Muscle layer of duodenum (tissue), 2 donors: ENCODE data around the gene TNRC6C.
A peak's percentile ranks its signal among the peaks of the same experiment; 100 is the strongest.

Source experiments
- H3K27ac ChIP-seq: one replicate; pipeline ENCODE4 v1.7.0; 2013; ENCODE audit warnings: mild to moderate bottlenecking, low read length
- H3K27me3 ChIP-seq: one replicate; pipeline ENCODE4 v1.7.0; 2013; ENCODE audit warnings: low read depth, mild to moderate bottlenecking, control low read depth, low read length
- H3K36me3 ChIP-seq, 2 donors: one replicate each; pipeline ENCODE4 v1.7.0; 2013; ENCODE audit warnings: low read length in 2 of 2, control low read depth in 1 of 2, mild to moderate bottlenecking in 1 of 2; ENCODE audit not compliant: insufficient read depth in 2 of 2, control insufficient read depth in 1 of 2
- H3K4me1 ChIP-seq, 2 donors: one replicate each; pipeline ENCODE4 v1.7.0; 2013; ENCODE audit warnings: low read length in 2 of 2, mild to moderate bottlenecking in 2 of 2, control low read depth in 1 of 2, moderate library complexity in 1 of 2; ENCODE audit not compliant: insufficient read depth in 2 of 2, control insufficient read depth in 1 of 2
- H3K4me3 ChIP-seq, 2 donors: one replicate each; pipeline ENCODE4 v1.7.0; 2013; ENCODE audit warnings: low read length in 2 of 2, low read depth in 1 of 2, mild to moderate bottlenecking in 1 of 2
- H3K9me3 ChIP-seq, 2 donors: one replicate each; pipeline ENCODE4 v1.7.0; 2013; ENCODE audit warnings: low read length in 2 of 2, control low read depth in 1 of 2, mild to moderate bottlenecking in 1 of 2; ENCODE audit not compliant: control insufficient read depth in 1 of 2
- donor health status: healthy.

TNRC6C gene

GRCh38 chr17:78037280-78037679 lies 78.8 kb downstream of the TNRC6C start:
- Histone ChIP-seq H3K36me3 (peaks cover 6 to 8% of the 10 kb centered on the region in 2 donors), H3K4me1 (peaks cover 0 to 15% of the 10 kb centered on the region in 2 donors), H3K4me3 (no peak overlapping the region), H3K27ac (no peak overlapping the region), H3K27me3 (no peaks in the 10 kb centered on the region), H3K9me3 (no peaks in the 10 kb centered on the region)

GRCh38 chr17:78038748-78039288 lies 80.3 kb downstream of the TNRC6C start:
- no peaks in the 10 kb centered on the region for H3K27me3 ChIP-seq
- H3K9me3 ChIP-seq = no peaks in the 10 kb centered on the region
- H3K36me3 ChIP-seq = peaks cover 4 to 7% of the 10 kb centered on the region in 2 donors
- peaks cover 0 to 24% of the 10 kb centered on the region in 2 donors for H3K4me1 ChIP-seq
- no peak overlapping the region for H3K4me3 ChIP-seq
- H3K27ac ChIP-seq = no peak overlapping the region

GRCh38 chr17:78039581-78039980 lies 81.1 kb downstream of the TNRC6C start:
- no peak overlapping the region for H3K27ac ChIP-seq
- peaks cover 0 to 7% of the 10 kb centered on the region in 2 donors for H3K36me3 ChIP-seq
- H3K27me3 ChIP-seq = no peaks in the 10 kb centered on the region
- H3K4me3 ChIP-seq = no peak overlapping the region
- H3K9me3 ChIP-seq = no peaks in the 10 kb centered on the region
- peaks cover 0 to 24% of the 10 kb centered on the region in 2 donors for H3K4me1 ChIP-seq

GRCh38 chr17:78040440-78041385 lies 82.2 kb downstream of the TNRC6C start:
- peaks cover 0 to 24% of the 10 kb centered on the region in 2 donors for H3K4me1 ChIP-seq
- peak overlapping the region; percentile 43 to 75 for H3K4me3 ChIP-seq
- peaks cover 0 to 7% of the 10 kb centered on the region in 2 donors for H3K36me3 ChIP-seq
- no peaks in the 10 kb centered on the region for H3K27me3 ChIP-seq
- no peaks in the 10 kb centered on the region for H3K9me3 ChIP-seq
- peak overlapping the region; percentile 71 for H3K27ac ChIP-seq

GRCh38 chr17:78041386-78042179 lies 83.1 kb downstream of the TNRC6C start:
- no peaks in the 10 kb centered on the region for H3K27me3 ChIP-seq

GRCh38 chr17:78042542-78042941 lies 84.0 kb downstream of the TNRC6C start:
- no peaks in the 10 kb centered on the region for H3K27me3 ChIP-seq
- H3K9me3 ChIP-seq = no peaks in the 10 kb centered on the region
- H3K36me3 ChIP-seq = peaks cover 0 to 3% of the 10 kb centered on the region in 2 donors
- no peak overlapping the region for H3K27ac ChIP-seq
- peaks cover 0 to 24% of the 10 kb centered on the region in 2 donors for H3K4me1 ChIP-seq
- H3K4me3 ChIP-seq = no peak overlapping the region

More at GRCh38 chr17:78041386-78042179, 83.1 kb downstream of the TNRC6C start:
- Histone ChIP-seq H3K4me1 (peaks cover 0 to 24% of the 10 kb centered on the region in 2 donors), H3K4me3 (peak overlapping the region; percentile 43 to 75), H3K27ac (peak overlapping the region; percentile 71), H3K36me3 (peaks cover 0 to 7% of the 10 kb centered on the region in 2 donors), H3K9me3 (no peaks in the 10 kb centered on the region)

- Histone ChIP-seq H3K36me3 (peaks cover 0 to 3% of the 10 kb centered on the region in 2 donors), H3K4me1 (peaks cover 0 to 24% of the 10 kb centered on the region in 2 donors), H3K4me3 (no peak overlapping the region), H3K9me3 (no peaks in the 10 kb centered on the region), H3K27me3 (no peaks in the 10 kb centered on the region), H3K27ac (no peak overlapping the region)
These were observed 84.5 kb downstream of the TNRC6C start for GRCh38 chr17:78043031-78043430.

GRCh38 chr17:78044280-78044835 lies 85.9 kb downstream of the TNRC6C start:
- Histone ChIP-seq H3K4me3 (no peak overlapping the region), H3K9me3 (no peaks in the 10 kb centered on the region), H3K36me3 (peaks cover 8 to 9% of the 10 kb centered on the region in 2 donors), H3K27ac (no peak overlapping the region), H3K4me1 (peaks cover 0 to 23% of the 10 kb centered on the region in 2 donors), H3K27me3 (no peaks in the 10 kb centered on the region)

GRCh38 chr17:78045316-78045715 lies 86.8 kb downstream of the TNRC6C start:
- Histone ChIP-seq H3K27me3 (no peaks in the 10 kb centered on the region), H3K4me3 (no peak overlapping the region), H3K9me3 (no peaks in the 10 kb centered on the region), H3K4me1 (peaks cover 0 to 16% of the 10 kb centered on the region in 2 donors), H3K36me3 (peaks cover 17 to 18% of the 10 kb centered on the region in 2 donors), H3K27ac (no peak overlapping the region)

GRCh38 chr17:78046923-78047322 lies 88.4 kb downstream of the TNRC6C start:
- no peak overlapping the region for H3K4me3 ChIP-seq
- peaks cover 19 to 27% of the 10 kb centered on the region in 2 donors for H3K36me3 ChIP-seq
- no peaks in the 10 kb centered on the region for H3K27me3 ChIP-seq
- peaks cover 0 to 12% of the 10 kb centered on the region in 2 donors for H3K4me1 ChIP-seq
- H3K9me3 ChIP-seq = no peaks in the 10 kb centered on the region
- H3K27ac ChIP-seq = no peak overlapping the region
